ENCODE measurements around the gene NFYB.
"Not testable (repeated sequence)": the region's sequence is repeated elsewhere in the genome, so short reads cannot be mapped to it uniquely, and the experiment has no call there.

Gene NFYB

GRCh38 chr12:104163028-104163427 is 25.0 kb upstream of the NFYB start:
- not testable (repeated sequence) for DNase-seq (ENCODE audit: low spot score)

GRCh38 chr12:104155711-104156555 is 17.9 kb upstream of the NFYB start:
- no peak for DNase-seq (ENCODE audit: low spot score)

- DNase-seq (ENCODE audit: low spot score): no peak
These were observed 16.8 kb upstream of the NFYB start for GRCh38 chr12:104154806-104155205.

GRCh38 chr12:104154286-104154685 is 16.3 kb upstream of the NFYB start:
- DNase-seq (ENCODE audit: low spot score): no peak

- DNase-seq (ENCODE audit: low spot score): no peak
These were observed 14.8 kb upstream of the NFYB start for GRCh38 chr12:104152685-104153241.

- DNase-seq (ENCODE audit: low spot score): no peak
These were observed 12.4 kb upstream of the NFYB start for GRCh38 chr12:104150416-104150815.

- no peak for DNase-seq (ENCODE audit: low spot score)
These were observed 9.3 kb upstream of the NFYB start for GRCh38 chr12:104147346-104147745.

GRCh38 chr12:104143918-104144317 is 5.9 kb upstream of the NFYB start:
- DNase-seq (ENCODE audit: low spot score): no peak

- no peak for DNase-seq (ENCODE audit: low spot score)
These were observed 5.0 kb upstream of the NFYB start for GRCh38 chr12:104143002-104143401.

GRCh38 chr12:104142543-104142942 is 4.5 kb upstream of the NFYB start:
- DNase-seq (ENCODE audit: low spot score): no peak

- peak; percentile 52 for DNase-seq (ENCODE audit: low spot score)
These were observed 765 bp upstream of the NFYB start for GRCh38 chr12:104138797-104139152.

- peak; percentile 41 for DNase-seq (ENCODE audit: low spot score)
These were observed 759 bp downstream of the NFYB start for GRCh38 chr12:104137001-104137901.

- DNase-seq (ENCODE audit: low spot score): peak; percentile 12
These were observed 1.4 kb downstream of the NFYB start for GRCh38 chr12:104136577-104136976.

GRCh38 chr12:104134882-104135281 is 3.1 kb downstream of the NFYB start:
- no peak for DNase-seq (ENCODE audit: low spot score)

- DNase-seq (ENCODE audit: low spot score): no peak
These were observed 4.1 kb downstream of the NFYB start for GRCh38 chr12:104133866-104134265.

GRCh38 chr12:104133321-104133720 is 4.7 kb downstream of the NFYB start:
- no peak for DNase-seq (ENCODE audit: low spot score)

GRCh38 chr12:104132351-104132956 is 5.6 kb downstream of the NFYB start:
- DNase-seq (ENCODE audit: low spot score): peak; percentile 7

GRCh38 chr12:104131609-104132008 is 6.4 kb downstream of the NFYB start:
- DNase-seq (ENCODE audit: low spot score): no peak

GRCh38 chr12:104130760-104131159 is 7.2 kb downstream of the NFYB start:
- DNase-seq (ENCODE audit: low spot score): no peak

GRCh38 chr12:104126548-104126947 is 11.5 kb downstream of the NFYB start:
- no peak for DNase-seq (ENCODE audit: low spot score)

GRCh38 chr12:104122298-104122697 is 15.7 kb downstream of the NFYB start:
- DNase-seq (ENCODE audit: low spot score): no peak

- no peak for DNase-seq (ENCODE audit: low spot score)
These were observed 17.0 kb downstream of the NFYB start for GRCh38 chr12:104121001-104121400.

Data from cerebellar cortex (tissue), 1 donor.